ENCODE measurements around the gene OR7A10.
"Not testable (repeated sequence)": the region's sequence is repeated elsewhere in the genome, so short reads cannot be mapped to it uniquely, and the experiment has no call there.

OR7A10 gene

GRCh38 chr19:14792250-14792649 lies 56.5 kb downstream of the OR7A10 start:
- not testable (repeated sequence) for DNase-seq
